OCI-LY7 (cell line): Measurements from ENCODE around the gene TMEM35A.

ENCODE experiments used
- CTCF ChIP-seq: fragments of 200-600 bp; sonication (generic); conservative IDR thresholded peaks from 2 replicates; pipeline ENCODE4 v1.5.1; 2014; ENCODE audit warnings: mild to moderate bottlenecking, antibody characterized with exemption, low read length, moderate library complexity, mixed read lengths
- EZH2phosphoT487 ChIP-seq: fragments of 200-600 bp; sonication (generic); IDR thresholded peaks from 2 replicates; pipeline ENCODE4 v1.6.1; 2018; ENCODE audit warnings: low read depth, borderline replicate concordance, mild to moderate bottlenecking, mixed run types, antibody characterized with exemption, low read length, moderate library complexity, mixed read lengths

- no peak for TF ChIP-seq CTCF
- TF ChIP-seq EZH2phosphoT487: no peak
Measured at GRCh38 chrX:101091817-101092216, 13.1 kb downstream of the TMEM35A start.
